Tibial nerve (tissue), 4 donors: ENCODE data around the gene MOCS1.

Experiments used
- CTCF ChIP-seq, 5 experiments: fragments of 200-600 bp in 3 of 5; fragments of 450-650 bp in 2 of 5; sonication (generic) in 3 of 5; IDR thresholded peaks; one replicate each; pipeline ENCODE4 v1.5.1; 2016 to 2019; ENCODE audit warnings: antibody characterized with exemption in 5 of 5, mild to moderate bottlenecking in 3 of 5, moderate library complexity in 2 of 5
- EP300 ChIP-seq, 2 donors: sonication (generic); formaldehyde crosslinking; IDR thresholded peaks; one replicate each; pipeline ENCODE4 v1.6.1; 2017; ENCODE audit warnings: antibody characterized with exemption in 2 of 2, mild to moderate bottlenecking in 1 of 2

- TF ChIP-seq CTCF (IDR thresholded peaks at IDR 0.05): no peak
- no peak for TF ChIP-seq EP300 (IDR thresholded peaks at IDR 0.05)
Measured at GRCh38 chr6:39973661-39974060, 39.4 kb upstream of the MOCS1 start.
